ENCODE results near the gene TULP1.
"Not testable (repeated sequence)": the region's sequence is repeated elsewhere in the genome, so short reads cannot be mapped to it uniquely, and the experiment has no call there.

Gene TULP1

GRCh38 chr6:35544769-35545361 lies 32.2 kb upstream of the TULP1 start:
- Histone ChIP-seq H3K9me3 (ENCODE audit: severe bottlenecking) (peaks cover 3% of the 10 kb centered on the region), H3K27me3 (ENCODE audit: insufficient read depth, poor library complexity, severe bottlenecking) (no peaks in the 10 kb centered on the region), H3K4me3 (ENCODE audit: severe bottlenecking) (no peak overlapping the region), H3K27ac (ENCODE audit: poor library complexity, severe bottlenecking) (no peak overlapping the region), H3K36me3 (ENCODE audit: low read depth) (no peaks in the 10 kb centered on the region), H3K4me1 (ENCODE audit: insufficient read depth, poor library complexity, severe bottlenecking) (peaks cover 8% of the 10 kb centered on the region)
- DNase-seq (ENCODE audit: low spot score) (no peak), ATAC-seq (ENCODE audit: low read depth) (peak; percentile 87)
- TF ChIP-seq CTCF (IDR thresholded peaks at IDR 0.05; ENCODE audit: poor library complexity, severe bottlenecking) = no peak

DNA sequence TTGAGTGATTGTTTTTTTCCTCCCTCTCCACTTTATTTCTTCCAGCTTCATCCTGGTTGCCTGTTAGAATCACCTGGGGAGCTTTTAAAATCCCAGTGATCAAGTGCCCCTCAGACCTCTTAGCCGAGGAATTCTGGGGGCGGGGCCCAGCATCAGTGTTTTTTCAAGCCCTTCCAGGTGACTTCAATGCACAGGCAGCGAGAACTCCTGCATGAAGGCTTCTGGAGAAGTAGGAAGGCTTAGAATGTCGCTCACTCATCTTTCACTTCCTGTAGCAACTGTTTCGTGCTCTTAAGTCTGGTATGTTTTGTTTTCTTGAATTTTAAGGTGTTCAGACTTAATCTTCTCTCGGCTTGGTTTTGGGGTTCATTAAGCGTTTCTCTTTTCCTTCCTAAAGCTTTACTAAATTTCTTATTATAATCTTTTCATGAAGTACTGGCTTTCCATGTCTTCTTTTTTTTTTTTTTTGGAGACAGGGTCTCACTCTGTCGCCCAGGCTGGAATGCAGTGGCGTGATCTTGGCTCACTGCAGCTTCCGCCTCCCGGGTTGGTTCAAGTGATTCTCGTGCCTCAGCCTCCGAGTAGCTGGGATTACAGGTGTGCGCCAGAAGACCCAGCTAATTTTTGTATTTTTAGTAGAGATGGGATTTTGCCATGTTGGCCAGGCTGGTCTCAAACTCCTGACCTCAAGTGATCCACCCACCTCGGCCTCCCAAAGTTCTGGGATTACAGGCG lies 30.9 kb upstream of the TULP1 start:
- DNase-seq (ENCODE audit: low spot score) = no peak
- Histone ChIP-seq H3K4me1 (ENCODE audit: insufficient read depth, poor library complexity, severe bottlenecking) (peaks cover 8% of the 10 kb centered on the region), H3K27me3 (ENCODE audit: insufficient read depth, poor library complexity, severe bottlenecking) (no peaks in the 10 kb centered on the region), H3K9me3 (ENCODE audit: severe bottlenecking) (no peaks in the 10 kb centered on the region), H3K36me3 (ENCODE audit: low read depth) (no peaks in the 10 kb centered on the region), H3K4me3 (ENCODE audit: severe bottlenecking) (no peak overlapping the region), H3K27ac (ENCODE audit: poor library complexity, severe bottlenecking) (no peak overlapping the region)
- ATAC-seq (ENCODE audit: low read depth) = no peak
- TF ChIP-seq CTCF (IDR thresholded peaks at IDR 0.05; ENCODE audit: poor library complexity, severe bottlenecking) = no peak

DNA sequence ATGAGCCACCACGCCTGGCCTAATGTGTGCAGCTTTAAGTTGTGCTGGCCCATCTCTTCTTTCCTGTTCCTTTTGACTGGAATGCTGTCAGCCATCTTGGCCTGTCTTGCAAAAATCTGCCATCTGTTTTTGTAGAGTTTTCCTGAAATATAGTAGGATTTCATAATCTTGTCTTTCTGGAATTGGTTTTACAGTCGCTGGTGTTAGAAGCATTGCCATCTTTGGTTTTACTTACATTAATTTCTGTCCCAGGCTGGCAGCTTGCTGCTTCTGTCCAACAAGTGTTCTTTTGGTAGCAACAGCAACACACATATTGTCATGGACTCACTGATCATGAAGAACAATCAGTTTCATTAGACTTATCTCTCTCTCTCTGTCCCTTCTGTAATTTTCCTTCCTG lies 29.1 kb upstream of the TULP1 start:
- no peak for DNase-seq (ENCODE audit: low spot score)
- H3K4me1 ChIP-seq (ENCODE audit: insufficient read depth, poor library complexity, severe bottlenecking) = peaks cover 8% of the 10 kb centered on the region
- no peak for TF ChIP-seq CTCF (IDR thresholded peaks at IDR 0.05; ENCODE audit: poor library complexity, severe bottlenecking)
- no peaks in the 10 kb centered on the region for H3K27me3 ChIP-seq (ENCODE audit: insufficient read depth, poor library complexity, severe bottlenecking)
- H3K9me3 ChIP-seq (ENCODE audit: severe bottlenecking) = no peaks in the 10 kb centered on the region
- no peak for ATAC-seq (ENCODE audit: low read depth)
- H3K27ac ChIP-seq (ENCODE audit: poor library complexity, severe bottlenecking) = no peak overlapping the region
- H3K36me3 ChIP-seq (ENCODE audit: low read depth) = no peaks in the 10 kb centered on the region
- no peak overlapping the region for H3K4me3 ChIP-seq (ENCODE audit: severe bottlenecking)

DNA sequence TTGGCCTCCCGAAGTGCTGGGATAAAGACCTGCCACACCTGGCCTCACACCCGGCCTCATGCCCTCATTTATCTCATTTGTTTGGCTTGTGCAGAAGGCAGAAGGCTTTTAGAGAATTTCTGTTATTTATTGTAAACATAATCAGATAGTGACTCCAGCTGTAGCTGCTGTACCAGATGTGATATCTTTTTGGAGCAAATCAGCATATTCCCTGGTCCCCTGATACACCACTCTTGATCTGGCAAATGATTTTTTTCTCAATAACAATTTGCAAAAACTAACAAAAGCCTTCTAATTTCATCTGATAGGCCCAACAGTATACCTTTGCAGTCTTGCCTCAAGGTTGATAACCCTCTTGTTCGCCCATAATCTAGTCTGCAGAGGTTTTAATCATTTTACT lies 26.5 kb upstream of the TULP1 start:
- no peak overlapping the region for H3K27ac ChIP-seq (ENCODE audit: poor library complexity, severe bottlenecking)
- no peaks in the 10 kb centered on the region for H3K9me3 ChIP-seq (ENCODE audit: severe bottlenecking)
- H3K4me1 ChIP-seq (ENCODE audit: insufficient read depth, poor library complexity, severe bottlenecking) = no peaks in the 10 kb centered on the region
- H3K27me3 ChIP-seq (ENCODE audit: insufficient read depth, poor library complexity, severe bottlenecking) = no peaks in the 10 kb centered on the region
- DNase-seq (ENCODE audit: low spot score) = no peak
- no peak for ATAC-seq (ENCODE audit: low read depth)
- H3K36me3 ChIP-seq (ENCODE audit: low read depth) = no peaks in the 10 kb centered on the region
- TF ChIP-seq CTCF (IDR thresholded peaks at IDR 0.05; ENCODE audit: poor library complexity, severe bottlenecking) = no peak
- H3K4me3 ChIP-seq (ENCODE audit: severe bottlenecking) = no peak overlapping the region

DNA sequence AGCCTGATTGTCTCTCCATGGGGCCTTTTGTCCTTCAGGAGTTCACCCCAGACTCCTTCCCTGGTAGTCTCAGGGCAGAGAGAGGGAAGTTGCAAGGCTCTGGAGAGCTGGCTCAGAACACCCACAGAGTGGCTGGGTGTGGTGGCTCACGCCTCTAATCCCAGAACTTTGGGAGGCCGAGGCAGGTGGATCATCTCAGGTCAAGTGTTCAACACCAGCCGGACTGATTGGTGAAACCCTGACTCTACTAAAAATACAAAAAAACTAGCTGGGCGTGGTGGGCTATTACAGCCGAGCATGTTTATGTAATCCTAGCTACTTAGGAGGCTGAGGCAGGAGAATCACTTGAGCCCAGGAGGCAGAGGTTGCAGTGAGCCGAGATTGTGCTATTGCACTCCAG lies 23.2 kb upstream of the TULP1 start:
- not testable (repeated sequence) for H3K27me3 ChIP-seq (ENCODE audit: insufficient read depth, poor library complexity, severe bottlenecking); H3K27ac ChIP-seq (ENCODE audit: poor library complexity, severe bottlenecking); H3K9me3 ChIP-seq (ENCODE audit: severe bottlenecking); H3K36me3 ChIP-seq (ENCODE audit: low read depth); ATAC-seq (ENCODE audit: low read depth); H3K4me1 ChIP-seq (ENCODE audit: insufficient read depth, poor library complexity, severe bottlenecking); H3K4me3 ChIP-seq (ENCODE audit: severe bottlenecking); DNase-seq (ENCODE audit: low spot score)
